ENCODE results near the gene ZNF597.

The ZNF597 gene, protein sequence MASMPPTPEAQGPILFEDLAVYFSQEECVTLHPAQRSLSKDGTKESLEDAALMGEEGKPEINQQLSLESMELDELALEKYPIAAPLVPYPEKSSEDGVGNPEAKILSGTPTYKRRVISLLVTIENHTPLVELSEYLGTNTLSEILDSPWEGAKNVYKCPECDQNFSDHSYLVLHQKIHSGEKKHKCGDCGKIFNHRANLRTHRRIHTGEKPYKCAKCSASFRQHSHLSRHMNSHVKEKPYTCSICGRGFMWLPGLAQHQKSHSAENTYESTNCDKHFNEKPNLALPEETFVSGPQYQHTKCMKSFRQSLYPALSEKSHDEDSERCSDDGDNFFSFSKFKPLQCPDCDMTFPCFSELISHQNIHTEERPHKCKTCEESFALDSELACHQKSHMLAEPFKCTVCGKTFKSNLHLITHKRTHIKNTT

DNA sequence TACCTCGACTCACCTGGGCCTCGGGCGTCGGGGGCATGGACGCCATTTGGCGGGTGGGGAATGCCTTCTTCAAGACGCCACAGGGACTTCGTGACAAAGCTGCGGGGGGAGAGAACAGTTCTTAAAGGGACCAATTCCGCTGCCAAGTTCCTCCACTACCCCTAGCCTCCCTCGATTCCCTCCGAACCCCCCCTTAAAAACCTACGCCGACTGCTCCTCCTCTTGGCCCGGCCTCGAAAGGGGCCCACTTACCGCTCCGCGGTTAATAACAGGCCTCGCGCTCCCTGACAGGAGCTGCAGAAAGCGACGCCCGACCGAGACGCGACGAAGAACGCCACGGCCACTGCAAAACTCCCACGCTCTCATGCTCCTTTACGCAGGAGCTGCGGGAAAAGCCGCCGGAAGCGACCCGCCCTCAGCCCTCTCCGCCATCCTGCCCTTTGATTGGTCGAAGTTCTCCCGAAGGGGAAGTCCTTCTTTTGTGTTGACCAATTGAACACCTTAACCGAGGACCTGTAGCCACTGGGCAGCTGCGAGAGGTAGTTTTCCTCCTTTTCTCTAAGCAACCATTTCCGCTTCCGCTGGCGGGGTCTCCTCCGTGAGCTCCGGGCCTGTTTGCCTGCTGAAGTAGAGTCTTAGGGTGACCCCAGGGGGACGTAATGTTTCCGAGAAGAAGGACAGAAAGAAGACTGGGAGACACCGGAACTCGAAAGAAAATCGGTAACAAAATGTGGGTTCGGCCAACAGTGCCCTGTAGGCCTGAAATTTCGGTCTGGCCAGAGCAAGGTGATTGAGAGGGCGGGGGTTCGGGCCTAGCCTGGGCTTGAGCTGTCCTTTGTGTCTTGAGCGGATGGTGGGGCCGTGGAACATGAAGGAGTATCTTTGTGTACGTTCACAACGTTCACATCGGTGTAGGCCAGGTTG lies at the start of gene ZNF597, which contains the start of gene NAA60:
ZNF597 (minus strand) TSS at position 397 of the 924 bp plus-strand sequence; CDS start at position 46, 351 bp downstream.
NAA60 (plus strand) TSS at position 573 of the 924 bp plus-strand sequence. CDS start 32,548 bp downstream, outside the sequence.
- TF ChIP-seq CTCF (conservative IDR thresholded peaks at IDR 0.05; ENCODE audit: low read length): no peak
- peak; percentile 93 for DNase-seq (ENCODE audit: low read depth)
- H3K4me3 ChIP-seq (ENCODE audit: low read length): peak within 1 kb of the TSS; percentile 74

GRCh38 chr16:3492356-3492755 lies 49.1 kb upstream of the ZNF597 start:
- H3K4me3 ChIP-seq (ENCODE audit: low read length): no peak overlapping the region
- no peak for TF ChIP-seq CTCF (conservative IDR thresholded peaks at IDR 0.05; ENCODE audit: low read length)
- no peak for DNase-seq (ENCODE audit: low read depth)

DNA sequence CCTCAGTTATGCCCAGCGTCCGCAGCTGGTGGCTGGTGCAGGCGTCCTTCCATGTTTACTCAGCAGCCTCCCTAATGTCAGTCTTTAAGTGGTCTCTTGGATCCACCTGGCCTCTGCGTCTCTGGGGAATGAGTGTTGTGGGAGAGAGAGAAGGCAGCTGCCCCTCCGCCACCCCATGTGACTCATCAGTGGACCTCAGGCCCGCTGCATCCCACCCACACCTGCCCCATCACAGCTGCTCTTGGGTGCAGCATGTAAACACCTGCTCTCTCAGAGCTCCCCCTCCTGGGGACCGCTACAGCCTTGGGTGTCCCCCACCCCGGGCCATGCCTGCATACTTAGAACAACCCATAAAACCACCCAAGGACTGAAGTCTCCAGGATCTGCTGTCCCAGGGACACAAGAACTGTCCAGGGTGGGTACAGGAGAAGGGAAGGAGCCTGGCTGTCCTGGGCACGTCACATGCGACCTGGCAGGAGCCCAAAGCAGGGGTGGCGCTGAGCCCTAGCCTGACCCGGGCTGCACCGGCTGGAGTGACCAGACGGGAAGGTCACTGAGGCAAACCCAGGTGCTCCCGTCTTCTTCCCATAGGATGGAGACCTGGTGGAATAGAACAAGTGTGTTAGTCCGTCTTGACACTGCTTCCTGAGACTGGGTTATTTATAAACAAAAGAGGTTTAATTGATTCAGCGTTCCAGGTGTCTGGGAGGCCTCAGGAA lies 47.8 kb upstream of the ZNF597 start:
- no peak overlapping the region for H3K4me3 ChIP-seq (ENCODE audit: low read length)
- DNase-seq (ENCODE audit: low read depth): no peak
- TF ChIP-seq CTCF (conservative IDR thresholded peaks at IDR 0.05; ENCODE audit: low read length): no peak

DNA sequence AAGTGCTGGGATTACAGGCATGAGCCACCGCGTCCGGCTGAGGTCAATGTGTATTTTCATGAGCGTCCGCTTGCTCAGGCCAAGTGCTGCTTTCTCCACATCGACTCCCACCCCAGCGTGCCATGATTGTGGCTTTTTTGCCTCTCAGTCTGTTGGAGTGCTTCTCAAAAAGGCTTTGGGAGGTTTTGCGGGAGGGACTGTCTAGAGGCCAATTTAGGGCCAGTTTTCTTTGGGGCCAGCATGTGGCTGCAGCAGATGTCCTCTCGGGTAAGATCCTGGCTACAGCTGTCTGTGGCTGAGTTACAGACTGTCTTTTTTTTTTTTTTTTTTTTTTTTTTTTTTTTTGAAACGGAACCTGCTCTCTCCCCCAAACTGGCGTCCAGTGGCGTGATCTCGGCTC lies 45.5 kb upstream of the ZNF597 start:
- no peak for TF ChIP-seq CTCF (conservative IDR thresholded peaks at IDR 0.05; ENCODE audit: low read length)
- no peak overlapping the region for H3K4me3 ChIP-seq (ENCODE audit: low read length)
- DNase-seq (ENCODE audit: low read depth): no peak

DNA sequence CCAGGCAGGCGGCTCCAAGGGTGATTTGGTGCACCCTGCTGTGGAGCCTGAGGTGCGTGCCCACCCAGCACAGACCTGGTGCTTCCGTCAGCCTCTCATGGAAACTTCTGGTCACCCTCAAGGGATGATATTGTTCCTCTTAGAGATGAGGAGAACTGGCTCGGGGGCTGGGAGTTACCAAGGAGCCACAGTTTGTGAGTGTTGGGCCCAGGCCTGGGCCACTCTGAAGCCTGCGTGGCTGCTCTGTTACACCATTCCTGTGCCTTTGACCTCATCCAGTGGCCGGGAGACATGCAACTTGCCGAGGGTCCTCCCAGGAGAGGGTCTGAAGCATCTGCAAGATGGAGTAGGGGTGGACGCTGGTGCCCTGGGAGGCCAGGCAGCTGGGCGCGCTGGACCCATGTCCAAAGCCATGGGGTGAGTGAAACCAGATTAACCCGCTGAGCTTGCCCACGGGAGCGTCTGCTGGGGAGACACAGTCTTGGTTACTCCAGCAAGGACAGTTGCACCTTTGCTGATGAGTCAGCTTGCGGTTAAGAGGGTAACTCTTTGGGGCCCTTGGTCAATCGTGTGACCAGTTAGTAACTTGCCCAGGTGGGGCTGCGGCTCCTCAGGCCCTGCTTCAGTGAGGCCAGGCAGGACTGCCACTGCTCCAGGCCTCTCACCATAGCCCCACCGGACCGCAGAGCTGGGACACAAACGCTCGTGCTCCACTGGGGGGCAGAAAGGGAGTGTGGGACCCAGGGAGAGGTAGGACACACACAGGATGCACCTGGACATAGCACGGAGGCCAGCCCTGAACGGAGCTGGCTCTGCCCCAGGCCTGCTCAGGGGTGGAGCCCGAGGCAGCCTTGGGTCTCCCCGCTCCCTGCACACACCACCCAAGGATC lies 44.5 kb upstream of the ZNF597 start:
- TF ChIP-seq CTCF (conservative IDR thresholded peaks at IDR 0.05; ENCODE audit: low read length): no peak
- DNase-seq (ENCODE audit: low read depth): no peak
- no peak overlapping the region for H3K4me3 ChIP-seq (ENCODE audit: low read length)
